ENCODE data around the gene FIGN. TPM values are rescaled to one million over a fixed set of nuclear protein-coding genes. Genes with fewer than 3 reads are reported as not detected.

Gene FIGN
- total RNA-seq, 2 experiments from 2014 or later = not detected

- H3K36me3 Mint-ChIP-seq = no peaks in the 10 kb centered on the region
- intact Hi-C loops (cut with micrococcal nuclease) = no loop called here
- ChIA-PET POLR2A (no interaction called here), CTCF (no interaction called here)
- peaks cover 3% of the 10 kb centered on the region for H3K9me3 Mint-ChIP-seq
- H3K4me3 Mint-ChIP-seq = no peak overlapping the region
- no peak overlapping the region for H3K27ac Mint-ChIP-seq
- peaks cover 4% of the 10 kb centered on the region for H3K4me1 Mint-ChIP-seq (ENCODE audit: low read depth)
- peaks cover 13% of the 10 kb centered on the region for H3K27me3 Mint-ChIP-seq
- DNase-seq = no peak
These were observed 1.4 kb downstream of the FIGN start for GRCh38 chr2:163734401-163734800.

- no peak overlapping the region for H3K4me3 Mint-ChIP-seq
- no peaks in the 10 kb centered on the region for H3K36me3 Mint-ChIP-seq
- no peak for DNase-seq
- H3K27ac Mint-ChIP-seq = no peak overlapping the region
- peaks cover 4% of the 10 kb centered on the region for H3K4me1 Mint-ChIP-seq (ENCODE audit: low read depth)
- intact Hi-C loops (cut with micrococcal nuclease) = no loop called here
- ChIA-PET POLR2A (no interaction called here), CTCF (interaction anchor here (0.7 kb wide), 1 partner anchor 566 kb away, joined by 3 read pairs; no protein-coding TSS in a partner anchor)
- peaks cover 13% of the 10 kb centered on the region for H3K27me3 Mint-ChIP-seq
- H3K9me3 Mint-ChIP-seq = peaks cover 3% of the 10 kb centered on the region
These were observed 1.9 kb downstream of the FIGN start for GRCh38 chr2:163733956-163734355.

- intact Hi-C loops (cut with micrococcal nuclease) = no loop called here
- H3K36me3 Mint-ChIP-seq = no peaks in the 10 kb centered on the region
- ChIA-PET POLR2A (no interaction called here), CTCF (interaction anchor here (0.7 kb wide), 1 partner anchor 565 kb away, joined by 3 read pairs; no protein-coding TSS in a partner anchor)
- no peak overlapping the region for H3K4me3 Mint-ChIP-seq
- peaks cover 4% of the 10 kb centered on the region for H3K4me1 Mint-ChIP-seq (ENCODE audit: low read depth)
- peaks cover 13% of the 10 kb centered on the region for H3K27me3 Mint-ChIP-seq
- DNase-seq = no peak
- no peak overlapping the region for H3K27ac Mint-ChIP-seq
- H3K9me3 Mint-ChIP-seq = peaks cover 3% of the 10 kb centered on the region
These were observed 2.4 kb downstream of the FIGN start for GRCh38 chr2:163733301-163733938.

GRCh38 chr2:163732727-163733126 is 3.1 kb downstream of the FIGN start:
- CTCF ChIA-PET = no interaction called here

GRCh38 chr2:163731735-163732134 is 4.1 kb downstream of the FIGN start:
- H3K4me1 Mint-ChIP-seq (ENCODE audit: low read depth) = peaks cover 4% of the 10 kb centered on the region
- intact Hi-C loops (cut with micrococcal nuclease) = no loop called here
- H3K36me3 Mint-ChIP-seq = no peaks in the 10 kb centered on the region
- H3K27me3 Mint-ChIP-seq = peaks cover 8% of the 10 kb centered on the region
- CTCF ChIA-PET = no interaction called here
- DNase-seq = no peak
- H3K4me3 Mint-ChIP-seq = no peak overlapping the region
- no peak overlapping the region for H3K27ac Mint-ChIP-seq
- H3K9me3 Mint-ChIP-seq = peaks cover 3% of the 10 kb centered on the region
- POLR2A ChIA-PET = no interaction called here

More at GRCh38 chr2:163732727-163733126, 3.1 kb downstream of the FIGN start:
- Mint-ChIP-seq H3K4me3 (no peak overlapping the region), H3K27ac (no peak overlapping the region), H3K27me3 (peaks cover 13% of the 10 kb centered on the region), H3K36me3 (no peaks in the 10 kb centered on the region), H3K9me3 (peaks cover 3% of the 10 kb centered on the region), H3K4me1 (ENCODE audit: low read depth) (peaks cover 4% of the 10 kb centered on the region)
- DNase-seq = no peak
- POLR2A ChIA-PET = no interaction called here
- intact Hi-C loops (cut with micrococcal nuclease) = no loop called here

- Mint-ChIP-seq H3K27ac (no peak overlapping the region), H3K4me1 (ENCODE audit: low read depth) (no peaks in the 10 kb centered on the region), H3K36me3 (no peaks in the 10 kb centered on the region), H3K4me3 (no peak overlapping the region), H3K27me3 (peaks cover 3% of the 10 kb centered on the region), H3K9me3 (peaks cover 3% of the 10 kb centered on the region)
- POLR2A ChIA-PET = no interaction called here
- CTCF ChIA-PET = no interaction called here
- intact Hi-C loops (cut with micrococcal nuclease) = no loop called here
- no peak for DNase-seq
These were observed 5.3 kb downstream of the FIGN start for GRCh38 chr2:163730556-163730955.

GRCh38 chr2:163729636-163730273 is 6.1 kb downstream of the FIGN start:
- Mint-ChIP-seq H3K27me3 (peaks cover 2% of the 10 kb centered on the region), H3K27ac (no peak overlapping the region), H3K36me3 (no peaks in the 10 kb centered on the region), H3K4me1 (ENCODE audit: low read depth) (no peaks in the 10 kb centered on the region), H3K9me3 (peaks cover 3% of the 10 kb centered on the region), H3K4me3 (no peak overlapping the region)
- intact Hi-C loops (cut with micrococcal nuclease) = no loop called here
- no peak for DNase-seq
- CTCF ChIA-PET = interaction anchor here (0.7 kb wide), 1 partner anchor 984 kb away, joined by 3 read pairs; no protein-coding TSS in a partner anchor
- POLR2A ChIA-PET = no interaction called here

GRCh38 chr2:163723881-163724280 is 11.9 kb downstream of the FIGN start:
- H3K36me3 Mint-ChIP-seq = no peaks in the 10 kb centered on the region
- no peaks in the 10 kb centered on the region for H3K4me1 Mint-ChIP-seq (ENCODE audit: low read depth)
- DNase-seq = no peak
- H3K4me3 Mint-ChIP-seq = no peak overlapping the region
- H3K27ac Mint-ChIP-seq = no peak overlapping the region
- H3K27me3 Mint-ChIP-seq = no peaks in the 10 kb centered on the region
- H3K9me3 Mint-ChIP-seq = no peaks in the 10 kb centered on the region
- intact Hi-C loops (cut with micrococcal nuclease) = no loop called here
- CTCF ChIA-PET = no interaction called here
- POLR2A ChIA-PET = no interaction called here

- H3K27ac Mint-ChIP-seq = no peak overlapping the region
- intact Hi-C loops (cut with micrococcal nuclease) = no loop called here
- H3K4me1 Mint-ChIP-seq (ENCODE audit: low read depth) = no peaks in the 10 kb centered on the region
- no peak overlapping the region for H3K4me3 Mint-ChIP-seq
- no peak for DNase-seq
- CTCF ChIA-PET = no interaction called here
- H3K9me3 Mint-ChIP-seq = no peaks in the 10 kb centered on the region
- H3K27me3 Mint-ChIP-seq = no peaks in the 10 kb centered on the region
- POLR2A ChIA-PET = no interaction called here
- H3K36me3 Mint-ChIP-seq = no peaks in the 10 kb centered on the region
These were observed 12.5 kb downstream of the FIGN start for GRCh38 chr2:163723348-163723747.

GRCh38 chr2:163719331-163719730 is 16.5 kb downstream of the FIGN start:
- no peak overlapping the region for H3K27ac Mint-ChIP-seq
- no peaks in the 10 kb centered on the region for H3K27me3 Mint-ChIP-seq
- no peaks in the 10 kb centered on the region for H3K9me3 Mint-ChIP-seq
- DNase-seq = no peak
- POLR2A ChIA-PET = no interaction called here
- no peak overlapping the region for H3K4me3 Mint-ChIP-seq
- intact Hi-C loops (cut with micrococcal nuclease) = no loop called here
- CTCF ChIA-PET = interaction anchor here (0.8 kb wide), 1 partner anchor 81 kb away, joined by 3 read pairs; no protein-coding TSS in a partner anchor
- H3K4me1 Mint-ChIP-seq (ENCODE audit: low read depth) = no peaks in the 10 kb centered on the region
- H3K36me3 Mint-ChIP-seq = no peaks in the 10 kb centered on the region

GRCh38 chr2:163717993-163718680 is 17.7 kb downstream of the FIGN start:
- no peaks in the 10 kb centered on the region for H3K36me3 Mint-ChIP-seq
- H3K4me3 Mint-ChIP-seq = no peak overlapping the region
- CTCF ChIA-PET = no interaction called here
- H3K4me1 Mint-ChIP-seq (ENCODE audit: low read depth) = no peaks in the 10 kb centered on the region
- H3K27ac Mint-ChIP-seq = no peak overlapping the region
- intact Hi-C loops (cut with micrococcal nuclease) = no loop called here
- H3K9me3 Mint-ChIP-seq = no peaks in the 10 kb centered on the region
- no peaks in the 10 kb centered on the region for H3K27me3 Mint-ChIP-seq
- DNase-seq = no peak
- POLR2A ChIA-PET = no interaction called here

- Mint-ChIP-seq H3K27me3 (no peaks in the 10 kb centered on the region), H3K4me3 (no peak overlapping the region), H3K27ac (no peak overlapping the region), H3K36me3 (no peaks in the 10 kb centered on the region), H3K4me1 (ENCODE audit: low read depth) (no peaks in the 10 kb centered on the region), H3K9me3 (no peaks in the 10 kb centered on the region)
- DNase-seq = no peak
- POLR2A ChIA-PET = no interaction called here
- intact Hi-C loops (cut with micrococcal nuclease) = no loop called here
- CTCF ChIA-PET = no interaction called here
These were observed 18.3 kb downstream of the FIGN start for GRCh38 chr2:163717515-163717914.

GRCh38 chr2:163716101-163716500 is 19.7 kb downstream of the FIGN start:
- intact Hi-C loops (cut with micrococcal nuclease) = no loop called here

More at GRCh38 chr2:163716101-163716500, 19.7 kb downstream of the FIGN start:
- ChIA-PET CTCF (no interaction called here), POLR2A (no interaction called here)
- Mint-ChIP-seq H3K9me3 (no peaks in the 10 kb centered on the region), H3K4me1 (ENCODE audit: low read depth) (no peaks in the 10 kb centered on the region), H3K27me3 (no peaks in the 10 kb centered on the region), H3K27ac (no peak overlapping the region), H3K4me3 (no peak overlapping the region), H3K36me3 (no peaks in the 10 kb centered on the region)
- DNase-seq = no peak

All from activated CD4-positive, alpha-beta memory T cell treated with anti-CD3 and anti-CD28 coated beads for 36 hours (primary cell).